PC-9 (cell line): ENCODE data around the gene ZNF638. TPM values are rescaled to one million over a fixed set of nuclear protein-coding genes. Genes with fewer than 3 reads are reported as not detected.

Experiments
- BruUV-seq: library from RNA; stranded (reverse); fragments of 400-500 nt; replicated peaks from 2 replicates; lab custom pipeline; 2021; lab: Mats Ljungman, UMichigan
- CTCF ChIA-PET: fragments of 300-600 bp; sonication (Branson Sonifier 250); formaldehyde crosslinking; loops from one replicate; lab custom pipeline; 2022; ENCODE audit warnings: antibody characterized with exemption; lab: Charles Lee
- POLR2A ChIA-PET: fragments of 300-600 bp; sonication (Branson Sonifier 250); formaldehyde crosslinking; loops from one replicate; lab custom pipeline; 2022; ENCODE audit warnings: antibody characterized with exemption; ENCODE audit not compliant: unreplicated experiment; lab: Charles Lee
- DNase-seq, 2 experiments: peaks; one replicate each; pipeline versions ENCODE4 v3.0.0 to v3.0.0-alpha.2; 2015 to 2022; ENCODE audit warnings: mixed read lengths in 1 of 2
- H2AFZ ChIP-seq: fragments of 200-600 bp; sonication (generic); 2 replicates; pipeline ENCODE4 v1.8.1; 2017; ENCODE audit warnings: antibody characterized with exemption
- H3F3A ChIP-seq: fragments of 200-600 bp; sonication (generic); 2 replicates; pipeline ENCODE4 v1.8.1; 2017; ENCODE audit warnings: antibody characterized with exemption, mild to moderate bottlenecking, low read depth; ENCODE audit not compliant: insufficient read depth
- H3K27ac ChIP-seq: fragments of 200-600 bp; sonication (generic); 2 replicates; pipeline ENCODE4 v1.6.1; 2016; ENCODE audit warnings: mixed run types
- H3K27me3 ChIP-seq: fragments of 200-600 bp; sonication (generic); 2 replicates; pipeline ENCODE4 v1.6.1; 2016; ENCODE audit warnings: low read depth, mixed run types; ENCODE audit not compliant: insufficient read depth
- H3K36me3 ChIP-seq: fragments of 200-600 bp; sonication (generic); 2 replicates; pipeline ENCODE4 v1.6.1; 2016; ENCODE audit warnings: low read depth, mixed run types
- H3K4me1 ChIP-seq: fragments of 200-600 bp; sonication (generic); replicated peaks from 2 replicates; pipeline ENCODE4 v1.6.1; 2016; ENCODE audit warnings: mixed run types; ENCODE audit not compliant: insufficient read depth
- H3K4me2 ChIP-seq: fragments of 200-600 bp; sonication (generic); 2 replicates; pipeline ENCODE4 v1.6.1; 2017; ENCODE audit warnings: mixed run types
- H3K4me3 ChIP-seq: fragments of 200-600 bp; sonication (generic); 2 replicates; pipeline ENCODE4 v1.6.1; 2016; ENCODE audit warnings: mixed run types
- H3K79me2 ChIP-seq: fragments of 200-600 bp; sonication (generic); 2 replicates; pipeline ENCODE4 v1.6.1; 2017; ENCODE audit warnings: low read depth, mixed run types
- H3K9me2 ChIP-seq: fragments of 200-600 bp; sonication (generic); 2 replicates; pipeline ENCODE4 v1.8.1; 2017; ENCODE audit warnings: mild to moderate bottlenecking; ENCODE audit not compliant: insufficient read depth
- H3K9me3 ChIP-seq: fragments of 200-600 bp; sonication (generic); 2 replicates; pipeline ENCODE4 v1.8.1; 2016; ENCODE audit warnings: low read depth; ENCODE audit not compliant: insufficient read depth
- H4K20me1 ChIP-seq: fragments of 200-600 bp; sonication (generic); 2 replicates; pipeline ENCODE4 v1.8.1; 2017; ENCODE audit not compliant: insufficient read depth
- CTCF ChIP-seq: fragments of 200-600 bp; sonication (generic); conservative IDR thresholded peaks from 2 replicates; pipeline ENCODE4 v1.6.1; 2017; ENCODE audit warnings: mixed run types, antibody characterized with exemption, mild to moderate bottlenecking, moderate library complexity
- EZH2 ChIP-seq: fragments of 200-600 bp; sonication (generic); IDR thresholded peaks from 2 replicates; pipeline ENCODE4 v1.8.0; 2017; ENCODE audit warnings: antibody characterized with exemption, low read depth
- intact Hi-C: fragments of 100-400 bp; cut with micrococcal nuclease; formaldehyde crosslinking; loops from one replicate; pipeline ENCODE4 v1.10.0; 2022; ENCODE audit not compliant: unreplicated experiment
- total RNA-seq: library from RNA; stranded (reverse); gene quantifications from 2 replicates; pipeline ENCODE4 v1.2.3, GENCODE V29; 2021

ZNF638 gene
- total RNA-seq, 1 experiment from 2014 or later = 109 TPM

- H3K4me1 ChIP-seq = no peaks in the 10 kb centered on the region
- no peaks in the 10 kb centered on the region for H3F3A ChIP-seq
- no peaks in the 10 kb centered on the region for H4K20me1 ChIP-seq
- H3K9me3 ChIP-seq = no peaks in the 10 kb centered on the region
- POLR2A ChIA-PET = no interaction called here
- peak in 1 of 2 experiments; percentile 29 for DNase-seq
- no peak overlapping the region for H3K4me3 ChIP-seq
- H3K27me3 ChIP-seq = no peaks in the 10 kb centered on the region
- H3K27ac ChIP-seq = no peak overlapping the region
- no peak overlapping the region for H3K4me2 ChIP-seq
- no peaks in the 10 kb centered on the region for H3K79me2 ChIP-seq
- no TSS peak for BruUV-seq
- no peaks in the 10 kb centered on the region for H3K36me3 ChIP-seq
- no peak overlapping the region for H2AFZ ChIP-seq
- CTCF ChIA-PET = no interaction called here
- intact Hi-C loops = no loop called here
- no peaks in the 10 kb centered on the region for H3K9me2 ChIP-seq
- TF ChIP-seq CTCF (no peak), EZH2 (no peak)
These were observed 152.8 kb downstream of the ZNF638 start for GRCh38 chr2:71484354-71484753.

Other genes with a start within 250 kb of the ZNF638 start
- gene MCEE, start 201.6 kb upstream of the ZNF638 start, total RNA-seq = 12.5 and 15.8 TPM in 2 replicates
- gene MPHOSPH10, start 201.1 kb upstream of the ZNF638 start, total RNA-seq = 16.0 and 26.9 TPM in 2 replicates
- gene PAIP2B, start 104.7 kb upstream of the ZNF638 start, total RNA-seq = 5.4 and 6.1 TPM in 2 replicates
- gene DYSF, start 121.8 kb downstream of the ZNF638 start, total RNA-seq = 10.6 and 12.2 TPM in 2 replicates